ENCODE measurements around the gene SLCO4A1. TPM values are rescaled to one million over a fixed set of nuclear protein-coding genes. Genes with fewer than 3 reads are reported as not detected.
A peak's percentile ranks its signal among the peaks of the same experiment; 100 is the strongest.

SLCO4A1 gene
- total and polyA plus RNA-seq, 2 experiments from 2014 or later: 0.15 to 1.0 TPM

GRCh38 chr20:62638055-62638570, 4.2 kb upstream of the SLCO4A1 start:
- TF ChIP-seq CTCF (IDR thresholded peaks at IDR 0.05; ENCODE audit: low read depth, low read length): no peak
- H3K36me3 ChIP-seq: no peaks in the 10 kb centered on the region
- no peak overlapping the region for H3K4me3 ChIP-seq
- peaks cover 43% of the 10 kb centered on the region for H3K27me3 ChIP-seq
- no peak for DNase-seq (ENCODE audit: low read depth in 1 of 2, low spot score in 1 of 2)
- H3K27ac ChIP-seq: no peak overlapping the region
- H3K9me3 ChIP-seq (ENCODE audit: low read depth): no peaks in the 10 kb centered on the region
- no peaks in the 10 kb centered on the region for H3K4me1 ChIP-seq (ENCODE audit: low read depth)

- H3K9me3 ChIP-seq (ENCODE audit: low read depth): no peaks in the 10 kb centered on the region
- H3K27ac ChIP-seq: no peak overlapping the region
- peaks cover 50% of the 10 kb centered on the region for H3K27me3 ChIP-seq
- no peak overlapping the region for H3K4me3 ChIP-seq
- no peak for DNase-seq (ENCODE audit: low read depth in 1 of 2, low spot score in 1 of 2)
- no peaks in the 10 kb centered on the region for H3K36me3 ChIP-seq
- TF ChIP-seq CTCF (IDR thresholded peaks at IDR 0.05; ENCODE audit: low read depth, low read length): no peak
- no peaks in the 10 kb centered on the region for H3K4me1 ChIP-seq (ENCODE audit: low read depth)
These were observed 3.5 kb upstream of the SLCO4A1 start for GRCh38 chr20:62638679-62639406.

- Histone ChIP-seq H3K4me3 (no peak overlapping the region), H3K36me3 (no peaks in the 10 kb centered on the region), H3K27ac (no peak overlapping the region), H3K27me3 (peaks cover 59% of the 10 kb centered on the region), H3K4me1 (ENCODE audit: low read depth) (no peaks in the 10 kb centered on the region), H3K9me3 (ENCODE audit: low read depth) (no peaks in the 10 kb centered on the region)
- no peak for TF ChIP-seq CTCF (IDR thresholded peaks at IDR 0.05; ENCODE audit: low read depth, low read length)
- DNase-seq (ENCODE audit: low read depth in 1 of 2, low spot score in 1 of 2): no peak
These were observed 2.5 kb upstream of the SLCO4A1 start for GRCh38 chr20:62639765-62640164.

GRCh38 chr20:62640870-62641269, 1.4 kb upstream of the SLCO4A1 start:
- H3K27me3 ChIP-seq: peaks cover 69% of the 10 kb centered on the region

GRCh38 chr20:62641321-62642050, 817 bp upstream of the SLCO4A1 start:
- no peak for DNase-seq (ENCODE audit: low read depth in 1 of 2, low spot score in 1 of 2)
- Histone ChIP-seq H3K4me1 (ENCODE audit: low read depth) (no peaks in the 10 kb centered on the region), H3K27me3 (peaks cover 69% of the 10 kb centered on the region), H3K27ac (no peak overlapping the region), H3K36me3 (no peaks in the 10 kb centered on the region), H3K4me3 (peak overlapping the region; percentile 44), H3K9me3 (ENCODE audit: low read depth) (no peaks in the 10 kb centered on the region)
- no peak for TF ChIP-seq CTCF (IDR thresholded peaks at IDR 0.05; ENCODE audit: low read depth, low read length)

More at GRCh38 chr20:62640870-62641269, 1.4 kb upstream of the SLCO4A1 start:
- H3K27ac ChIP-seq: no peak overlapping the region
- no peaks in the 10 kb centered on the region for H3K36me3 ChIP-seq
- no peak for TF ChIP-seq CTCF (IDR thresholded peaks at IDR 0.05; ENCODE audit: low read depth, low read length)
- DNase-seq (ENCODE audit: low read depth in 1 of 2, low spot score in 1 of 2): no peak
- no peaks in the 10 kb centered on the region for H3K4me1 ChIP-seq (ENCODE audit: low read depth)
- no peak overlapping the region for H3K4me3 ChIP-seq
- no peaks in the 10 kb centered on the region for H3K9me3 ChIP-seq (ENCODE audit: low read depth)

Data from cardiac muscle cell (in vitro differentiated cells and primary cell).